GM21786 (cell line): Measurements from ENCODE around the gene CDCA4.

Experiments used
- ATAC-seq: cut with Tn5 transposase; IDR thresholded peaks from one replicate; pipeline ENCODE4 v1.9.1; 2021; ENCODE audit not compliant: unreplicated experiment

CDCA4 gene

GRCh38 chr14:105059035-105059924 lies 38.4 kb upstream of the CDCA4 start:
- no peak for ATAC-seq

GRCh38 chr14:105058521-105059034 lies 37.7 kb upstream of the CDCA4 start:
- no peak for ATAC-seq

GRCh38 chr14:105056303-105056831 lies 35.5 kb upstream of the CDCA4 start:
- no peak for ATAC-seq

- ATAC-seq = no peak
Observed at GRCh38 chr14:105055736-105056302, 34.9 kb upstream of the CDCA4 start.

- no peak for ATAC-seq
Observed at GRCh38 chr14:105055334-105055733, 34.5 kb upstream of the CDCA4 start.

- ATAC-seq = no peak
Observed at GRCh38 chr14:105053996-105054395, 33.1 kb upstream of the CDCA4 start.

- no peak for ATAC-seq
Observed at GRCh38 chr14:105053421-105053820, 32.5 kb upstream of the CDCA4 start.

GRCh38 chr14:105052110-105052458 lies 31.2 kb upstream of the CDCA4 start:
- no peak for ATAC-seq

GRCh38 chr14:105051182-105052109 lies 30.6 kb upstream of the CDCA4 start:
- ATAC-seq = no peak

- no peak for ATAC-seq
Observed at GRCh38 chr14:105050551-105050897, 29.6 kb upstream of the CDCA4 start.

GRCh38 chr14:105049753-105050550 lies 29.1 kb upstream of the CDCA4 start:
- ATAC-seq = no peak

GRCh38 chr14:105047283-105048016 lies 26.6 kb upstream of the CDCA4 start:
- no peak for ATAC-seq

GRCh38 chr14:105046891-105047282 lies 26.0 kb upstream of the CDCA4 start:
- ATAC-seq = no peak

GRCh38 chr14:105045710-105046326 lies 24.9 kb upstream of the CDCA4 start:
- ATAC-seq = no peak

- ATAC-seq = no peak
Observed at GRCh38 chr14:105043641-105044040, 22.8 kb upstream of the CDCA4 start.

GRCh38 chr14:105042813-105043212 lies 21.9 kb upstream of the CDCA4 start:
- ATAC-seq = no peak

GRCh38 chr14:105041841-105042765 lies 21.2 kb upstream of the CDCA4 start:
- no peak for ATAC-seq
